Gastrocnemius medialis (tissue), 4 donors: ENCODE measurements around the gene VEGFA.

Source experiments
- POLR2A ChIP-seq, 2 donors: fragments of 450-650 bp; IDR thresholded peaks; one replicate each; pipeline ENCODE4 v1.6.1; 2017; ENCODE audit warnings: antibody characterized with exemption in 2 of 2, mild to moderate bottlenecking in 2 of 2, moderate library complexity in 2 of 2
- TF ChIP-seq, protein P1 (sequence below), 5 experiments: fragments of 450-650 bp in 3 of 5; fragments of 200-600 bp in 2 of 5; sonication (generic) in 2 of 5; IDR thresholded peaks in 4 of 5; conservative IDR thresholded peaks in 1 of 5; 1 replicate in 4 of 5; 2 replicates in 1 of 5; pipeline ENCODE4 v1.5.1; 2016 to 2019; ENCODE audit warnings: antibody characterized with exemption in 5 of 5, mild to moderate bottlenecking in 3 of 5, moderate library complexity in 3 of 5

DNA sequence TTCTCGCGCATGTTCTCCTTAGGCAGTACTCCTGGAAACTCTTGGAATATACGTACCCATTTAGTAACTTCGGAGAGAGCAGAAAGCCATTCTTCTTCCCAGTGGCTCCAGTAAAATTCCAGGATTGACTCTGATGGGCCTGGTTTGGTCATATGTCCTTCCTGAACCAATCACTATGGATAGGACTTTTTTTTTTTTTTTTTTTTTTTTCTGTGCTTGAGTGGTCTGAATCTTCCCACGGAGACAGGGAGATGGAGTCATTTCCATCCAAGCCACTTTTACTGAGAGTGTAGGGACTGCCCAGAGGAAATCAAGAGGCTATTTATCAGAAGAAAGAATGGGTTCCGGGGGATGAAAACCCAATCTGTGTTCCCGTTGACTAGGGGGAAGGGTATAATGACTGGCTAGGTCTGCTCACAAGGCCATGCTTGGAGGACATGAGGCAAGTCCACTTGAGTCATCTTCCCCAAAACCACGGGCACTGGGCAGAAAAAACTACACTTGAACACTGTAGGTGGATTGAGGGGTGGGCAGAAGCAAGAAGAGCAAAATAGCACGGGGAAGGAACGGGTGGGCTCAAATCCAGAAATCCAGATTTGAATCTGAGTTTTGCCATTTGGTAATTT lies 47.0 kb upstream of the VEGFA start:
- TF ChIP-seq, protein P1, sequence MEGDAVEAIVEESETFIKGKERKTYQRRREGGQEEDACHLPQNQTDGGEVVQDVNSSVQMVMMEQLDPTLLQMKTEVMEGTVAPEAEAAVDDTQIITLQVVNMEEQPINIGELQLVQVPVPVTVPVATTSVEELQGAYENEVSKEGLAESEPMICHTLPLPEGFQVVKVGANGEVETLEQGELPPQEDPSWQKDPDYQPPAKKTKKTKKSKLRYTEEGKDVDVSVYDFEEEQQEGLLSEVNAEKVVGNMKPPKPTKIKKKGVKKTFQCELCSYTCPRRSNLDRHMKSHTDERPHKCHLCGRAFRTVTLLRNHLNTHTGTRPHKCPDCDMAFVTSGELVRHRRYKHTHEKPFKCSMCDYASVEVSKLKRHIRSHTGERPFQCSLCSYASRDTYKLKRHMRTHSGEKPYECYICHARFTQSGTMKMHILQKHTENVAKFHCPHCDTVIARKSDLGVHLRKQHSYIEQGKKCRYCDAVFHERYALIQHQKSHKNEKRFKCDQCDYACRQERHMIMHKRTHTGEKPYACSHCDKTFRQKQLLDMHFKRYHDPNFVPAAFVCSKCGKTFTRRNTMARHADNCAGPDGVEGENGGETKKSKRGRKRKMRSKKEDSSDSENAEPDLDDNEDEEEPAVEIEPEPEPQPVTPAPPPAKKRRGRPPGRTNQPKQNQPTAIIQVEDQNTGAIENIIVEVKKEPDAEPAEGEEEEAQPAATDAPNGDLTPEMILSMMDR (IDR thresholded peaks at IDR 0.05 in 4 of 5, conservative IDR thresholded peaks at IDR 0.05 in 1 of 5) = no peak
- no peak for TF ChIP-seq POLR2A (IDR thresholded peaks at IDR 0.05)
